K562 (cell line): ENCODE measurements around the gene STOM. TPM values are rescaled to one million over a fixed set of nuclear protein-coding genes. Genes with fewer than 3 reads are reported as not detected.

Source experiments
- ATAC-seq: fragments of 200-7000 bp; cut with Tn5 transposase; 3 replicates; pipeline ENCODE4 v1.9.1; 2020; ENCODE audit warnings: moderate library complexity
- BruUV-seq: library from RNA; stranded (reverse); fragments of 400-500 nt; replicated peaks from 2 replicates; lab custom pipeline; 2021; lab: Mats Ljungman, UMichigan
- CTCF ChIA-PET: fragments of 300-600 bp; formaldehyde crosslinking; extraction: SDS; loops from one replicate; lab custom pipeline; 2021; ENCODE audit warnings: low intra/inter-chr PET ratio; lab: Yijun Ruan, JAX
- POLR2A ChIA-PET: fragments of 300-600, 350-650 bp; sonication (Branson Sonifier 250); formaldehyde crosslinking; extraction: SDS; loops from one replicate; lab custom pipeline; 2021; ENCODE audit warnings: antibody characterized with exemption, inconsistent platforms; lab: Yijun Ruan, JAX
- DNase-seq, 4 experiments: peaks; one replicate each; pipeline versions ENCODE4 v3.0.0 to v3.0.0-alpha.2; 2011 to 2018; ENCODE audit warnings: low spot score in 3 of 4, mixed read lengths in 3 of 4; ENCODE audit errors: extremely low read depth in 1 of 4
- FAIRE-seq: peaks from 2 replicates; lab custom pipeline; 2011; peaks lifted over from hg19 to GRCh38; lab: Jason Lieb, UNC
- H2AFZ ChIP-seq: 2 replicates; pipeline ENCODE4 v1.6.0; 2011; ENCODE audit warnings: low read depth, low read length, control low read depth, inconsistent platforms
- H3K27ac ChIP-seq: fragments of 200-600 bp; 3 replicates; pipeline ENCODE4 v1.8.0; 2011; ENCODE audit warnings: low read depth, mild to moderate bottlenecking, control low read depth, inconsistent platforms, low read length, moderate library complexity, mixed read lengths; ENCODE audit errors: extremely low read depth
- H3K27me3 ChIP-seq, 2 experiments: fragments of 300-600 bp in 1 of 2; 2 replicates in 1 of 2; 3 replicates in 1 of 2; pipeline versions ENCODE4 v1.6.0 to v1.8.0; 2011; ENCODE audit warnings: inconsistent platforms in 2 of 2, low read length in 2 of 2, mild to moderate bottlenecking in 1 of 2, mixed read lengths in 1 of 2, moderate library complexity in 1 of 2; ENCODE audit not compliant: control insufficient read depth in 2 of 2, insufficient read depth in 2 of 2
- H3K36me3 ChIP-seq: fragments of 300-600 bp; 3 replicates; pipeline ENCODE4 v1.8.0; 2011; ENCODE audit warnings: mild to moderate bottlenecking, low read length, inconsistent platforms; ENCODE audit not compliant: control insufficient read depth, insufficient read depth
- H3K4me1 ChIP-seq, 2 experiments: fragments of 200-600 bp in 1 of 2; replicated peaks in 1 of 2; 2 replicates in 1 of 2; 3 replicates in 1 of 2; pipeline versions ENCODE4 v1.5.1 to v1.8.0; 2011; ENCODE audit warnings: inconsistent platforms in 2 of 2, low read length in 2 of 2, mild to moderate bottlenecking in 1 of 2, mixed read lengths in 1 of 2, moderate library complexity in 1 of 2; ENCODE audit not compliant: control insufficient read depth in 2 of 2, insufficient read depth in 2 of 2
- H3K4me2 ChIP-seq: 2 replicates; pipeline ENCODE4 v1.6.1; 2011; ENCODE audit warnings: low read length, control low read depth, inconsistent platforms, mixed read lengths; ENCODE audit not compliant: insufficient read depth
- H3K4me3 ChIP-seq: fragments of 200-600 bp; sonication (generic), shearing (Covaris generic); 2 replicates; pipeline ENCODE4 v1.5.1; 2016; ENCODE audit warnings: control low read depth, inconsistent platforms
- H3K79me2 ChIP-seq: fragments of 200-600 bp; 3 replicates; pipeline ENCODE4 v1.8.0; 2011; ENCODE audit warnings: low read length, inconsistent platforms; ENCODE audit not compliant: control insufficient read depth, insufficient read depth
- H3K9ac ChIP-seq, 2 experiments: 2 replicates each; pipeline versions ENCODE4 v1.6.0 to v1.6.1; 2011; ENCODE audit warnings: low read depth in 2 of 2, low read length in 2 of 2, control low read depth in 1 of 2, inconsistent platforms in 1 of 2, mild to moderate bottlenecking in 1 of 2, mixed read lengths in 1 of 2; ENCODE audit not compliant: insufficient read depth in 1 of 2
- H3K9me1 ChIP-seq: one replicate; pipeline ENCODE4 v1.6.0; 2011; ENCODE audit warnings: inconsistent platforms, mild to moderate bottlenecking, low read length, moderate library complexity; ENCODE audit not compliant: control insufficient read depth, insufficient read depth
- H3K9me3 ChIP-seq: replicated peaks from 2 replicates; pipeline ENCODE4 v1.5.1; 2011; ENCODE audit warnings: low read depth, low read length, inconsistent platforms; ENCODE audit not compliant: control insufficient read depth, insufficient read depth
- H4K20me1 ChIP-seq: replicated peaks from 2 replicates; pipeline ENCODE4 v1.6.1; 2011; ENCODE audit warnings: low read length, inconsistent platforms, mixed read lengths; ENCODE audit not compliant: control insufficient read depth, insufficient read depth
- ATF4 ChIP-seq: fragments of 450-650 bp; formaldehyde crosslinking; IDR thresholded peaks from 2 replicates; pipeline ENCODE4 v1.4.0; 2022; ENCODE audit warnings: mild to moderate bottlenecking, moderate library complexity
- ETV1 ChIP-seq: fragments of 450-650 bp; conservative IDR thresholded peaks from 2 replicates; pipeline ENCODE4 v1.6.1; 2016; ENCODE audit warnings: missing genetic modification characterization, control low read depth, low read depth, missing compliant biosample characterization
- ZFX ChIP-seq: sonication (generic); formaldehyde crosslinking; IDR thresholded peaks from 2 replicates; pipeline ENCODE4 v1.8.0; 2022; ENCODE audit warnings: mild to moderate bottlenecking, missing genetic modification reagents, moderate library complexity
- WGBS: fragments of 100-300 bp; shearing (Covaris generic); methylation state at CpG from one replicate; pipeline ENCODE4 v1.1.6; 2016; ENCODE audit warnings: low coverage, mixed read lengths; ENCODE audit not compliant: insufficient coverage; ENCODE audit errors: missing lambda C conversion rate; 5-methylcytosine and 5-hydroxymethylcytosine counted together
- in situ Hi-C: fragments of 300-500 bp; cut with MboI; formaldehyde crosslinking; loops from 4 replicates; pipeline ENCODE4 v1.15.0; 2018; ENCODE audit warnings: inconsistent platforms, mixed read lengths
- intact Hi-C: fragments of 100-400 bp; cut with micrococcal nuclease; formaldehyde crosslinking; loops from 2 replicates; pipeline ENCODE4 v1.14.2; 2022
- polyA plus RNA-seq, 8 experiments: library from polyadenylated mRNA; depleted of rRNA in 4 of 8; stranded (reverse) in 5 of 8; unstranded in 3 of 8; fragments of >200 nt; fragmentation: Nextera tagmentation in 2 of 8; fragmentation: Illumina TruSeq in 1 of 8; extraction: Ambion mirVana in 2 of 8; extraction: Trizol in 1 of 8; gene quantifications; 2 replicates each; pipeline versions ENCODE4 v1.2.1 to v1.2.3, GENCODE V29; 2011 to 2014; ENCODE audit warnings: inconsistent platforms in 1 of 8, missing spikeins in 1 of 8
- total RNA-seq, 7 experiments: library from RNA; depleted of rRNA in 6 of 7; stranded (reverse); fragments of >200 nt in 6 of 7; fragmentation: Illumina TruSeq in 2 of 7; extraction: Trizol in 2 of 7; gene quantifications; 2 replicates each; pipeline versions ENCODE4 v1.2.1 to v1.2.3, GENCODE V29; 2011 to 2021; ENCODE audit warnings: low replicate concordance in 1 of 7
- TF ChIP-seq, protein P1 (sequence below): sonication (generic); formaldehyde crosslinking; IDR thresholded peaks from 2 replicates; pipeline ENCODE4 v1.8.0; 2022; ENCODE audit warnings: mild to moderate bottlenecking, missing genetic modification reagents
- TF ChIP-seq, protein P2 (sequence below): fragments of 450-650 bp; IDR thresholded peaks from 2 replicates; pipeline ENCODE4 v1.6.1; 2014; ENCODE audit warnings: low read depth, mild to moderate bottlenecking, moderate library complexity, borderline replicate concordance

STOM gene
- total and polyA plus RNA-seq, 9 of the 15 experiments (the other 6 are each of a cell fraction or from before 2014, with no cell fraction given), result 23.2 to 140 (median 43.9) TPM

DNA sequence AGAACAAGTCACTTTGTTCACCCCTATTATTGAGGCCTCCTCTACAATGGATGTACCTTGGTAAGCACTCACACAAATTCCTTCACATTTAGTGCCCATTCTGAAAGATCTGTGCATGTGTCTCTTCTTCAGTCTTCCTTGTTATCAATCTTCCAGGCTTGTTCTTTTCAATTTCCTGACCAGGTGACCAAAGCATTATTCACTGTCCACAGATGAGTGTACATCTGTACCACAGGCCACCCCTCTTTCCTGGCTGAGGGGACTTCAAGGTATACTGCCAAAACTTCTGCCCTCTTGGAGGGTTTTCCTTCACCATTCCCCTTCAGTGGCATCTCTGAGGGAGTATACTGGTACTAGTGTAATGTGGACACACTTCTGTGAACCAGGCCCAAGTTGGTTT is 25.5 kb upstream of the STOM start:
- H3K79me2 ChIP-seq, result no peaks in the 10 kb centered on the region
- CTCF ChIA-PET, result no interaction called here
- ATAC-seq, result no peak
- H3K4me2 ChIP-seq, result no peak overlapping the region
- no peaks in the 10 kb centered on the region for H3K27me3 ChIP-seq
- no peaks in the 10 kb centered on the region; the same call in 2 of the 3 replicates for H3K36me3 ChIP-seq
- H4K20me1 ChIP-seq, result no peaks in the 10 kb centered on the region
- H3K4me1 ChIP-seq, result peaks cover 0 to 22% of the 10 kb centered on the region in 2 experiments; a peak in 3 of 5 replicates
- no peaks in the 10 kb centered on the region for H3K9me1 ChIP-seq
- POLR2A ChIA-PET, result no interaction called here
- H3K27ac ChIP-seq, result no peak overlapping the region
- in situ Hi-C loops, result loop anchor here (5.0 to 10.0 kb wide), 3 partner anchors 78 to 641 kb away; no protein-coding TSS in a partner anchor
- DNase-seq, result no peak
- no peak overlapping the region for H2AFZ ChIP-seq
- no TSS peak for BruUV-seq
- FAIRE-seq, result no peak
- intact Hi-C loops, result loop anchor here (10.0 kb wide), 1 partner anchor 411 kb away; no protein-coding TSS in a partner anchor
- TF ChIP-seq, protein P1, sequence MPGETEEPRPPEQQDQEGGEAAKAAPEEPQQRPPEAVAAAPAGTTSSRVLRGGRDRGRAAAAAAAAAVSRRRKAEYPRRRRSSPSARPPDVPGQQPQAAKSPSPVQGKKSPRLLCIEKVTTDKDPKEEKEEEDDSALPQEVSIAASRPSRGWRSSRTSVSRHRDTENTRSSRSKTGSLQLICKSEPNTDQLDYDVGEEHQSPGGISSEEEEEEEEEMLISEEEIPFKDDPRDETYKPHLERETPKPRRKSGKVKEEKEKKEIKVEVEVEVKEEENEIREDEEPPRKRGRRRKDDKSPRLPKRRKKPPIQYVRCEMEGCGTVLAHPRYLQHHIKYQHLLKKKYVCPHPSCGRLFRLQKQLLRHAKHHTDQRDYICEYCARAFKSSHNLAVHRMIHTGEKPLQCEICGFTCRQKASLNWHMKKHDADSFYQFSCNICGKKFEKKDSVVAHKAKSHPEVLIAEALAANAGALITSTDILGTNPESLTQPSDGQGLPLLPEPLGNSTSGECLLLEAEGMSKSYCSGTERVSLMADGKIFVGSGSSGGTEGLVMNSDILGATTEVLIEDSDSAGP, result no peak
- TF ChIP-seq ZFX (CRISPR knock-in tag), result no peak
- no peaks in the 10 kb centered on the region for H3K9me3 ChIP-seq
- no peak overlapping the region for H3K9ac ChIP-seq
- H3K4me3 ChIP-seq, result no peak overlapping the region

GRCh38 chr9:121394292-121394691 is 24.2 kb upstream of the STOM start:
- H3K4me2 ChIP-seq, result no peak overlapping the region
- H3K4me3 ChIP-seq, result no peak overlapping the region
- intact Hi-C loops, result loop anchor here (10.0 kb wide), 1 partner anchor 409 kb away; no protein-coding TSS in a partner anchor
- H3K9me3 ChIP-seq, result no peaks in the 10 kb centered on the region
- DNase-seq (no peak), ATAC-seq (peak; percentile 40; the same call in 1 of the 3 replicates), FAIRE-seq (no peak)
- ChIA-PET POLR2A (interaction anchor here (1.4 kb wide), 1 partner anchor 195 kb away, joined by 5 read pairs; no protein-coding TSS in a partner anchor), CTCF (no interaction called here)
- H3K36me3 ChIP-seq, result no peaks in the 10 kb centered on the region; the same call in 2 of the 3 replicates
- no peaks in the 10 kb centered on the region for H3K9me1 ChIP-seq
- 0 out of 2 replicates have a peak, but pooled peaks have one; percentile 1 for TF ChIP-seq ATF4
- TF ChIP-seq, protein P2, sequence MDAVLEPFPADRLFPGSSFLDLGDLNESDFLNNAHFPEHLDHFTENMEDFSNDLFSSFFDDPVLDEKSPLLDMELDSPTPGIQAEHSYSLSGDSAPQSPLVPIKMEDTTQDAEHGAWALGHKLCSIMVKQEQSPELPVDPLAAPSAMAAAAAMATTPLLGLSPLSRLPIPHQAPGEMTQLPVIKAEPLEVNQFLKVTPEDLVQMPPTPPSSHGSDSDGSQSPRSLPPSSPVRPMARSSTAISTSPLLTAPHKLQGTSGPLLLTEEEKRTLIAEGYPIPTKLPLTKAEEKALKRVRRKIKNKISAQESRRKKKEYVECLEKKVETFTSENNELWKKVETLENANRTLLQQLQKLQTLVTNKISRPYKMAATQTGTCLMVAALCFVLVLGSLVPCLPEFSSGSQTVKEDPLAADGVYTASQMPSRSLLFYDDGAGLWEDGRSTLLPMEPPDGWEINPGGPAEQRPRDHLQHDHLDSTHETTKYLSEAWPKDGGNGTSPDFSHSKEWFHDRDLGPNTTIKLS, result no peak
- peak; percentile 54 for TF ChIP-seq ETV1 (tag)
- in situ Hi-C loops, result loop anchor here (10.0 kb wide), 1 partner anchor 639 kb away; no protein-coding TSS in a partner anchor
- no peak overlapping the region for H3K9ac ChIP-seq
- H2AFZ ChIP-seq, result no peak overlapping the region
- H4K20me1 ChIP-seq, result no peaks in the 10 kb centered on the region
- WGBS, result 78% methylated on average over 3 of the region's 3 CpGs
- no peak overlapping the region for H3K27ac ChIP-seq
- H3K27me3 ChIP-seq, result no peaks in the 10 kb centered on the region
- peaks cover 0 to 17% of the 10 kb centered on the region in 2 experiments; a peak in 3 of 5 replicates for H3K4me1 ChIP-seq
- no peaks in the 10 kb centered on the region for H3K79me2 ChIP-seq
- BruUV-seq, result no TSS peak
